ENCODE results near the gene COL12A1.

- no peak for TF ChIP-seq CTCF (IDR thresholded peaks at IDR 0.05; ENCODE audit: low read depth, low read length)
- no peak for TF ChIP-seq POLR2A (IDR thresholded peaks at IDR 0.05; ENCODE audit: extremely low read depth, insufficient read length)
- TF ChIP-seq MYC (IDR thresholded peaks at IDR 0.05; ENCODE audit: low read depth, low read length): no peak
Observed at GRCh38 chr6:75215291-75215690, 9.4 kb upstream of the COL12A1 start.
